HG03442 (cell line): ENCODE measurements around the gene CD52.
"Not testable (repeated sequence)": the region's sequence is repeated elsewhere in the genome, so short reads cannot be mapped to it uniquely, and the experiment has no call there.

ENCODE experiments used
- ATAC-seq: cut with Tn5 transposase; IDR thresholded peaks from one replicate; pipeline ENCODE4 v1.9.1; 2021; ENCODE audit warnings: mild to moderate bottlenecking, moderate library complexity; ENCODE audit not compliant: unreplicated experiment

CD52 gene

DNA sequence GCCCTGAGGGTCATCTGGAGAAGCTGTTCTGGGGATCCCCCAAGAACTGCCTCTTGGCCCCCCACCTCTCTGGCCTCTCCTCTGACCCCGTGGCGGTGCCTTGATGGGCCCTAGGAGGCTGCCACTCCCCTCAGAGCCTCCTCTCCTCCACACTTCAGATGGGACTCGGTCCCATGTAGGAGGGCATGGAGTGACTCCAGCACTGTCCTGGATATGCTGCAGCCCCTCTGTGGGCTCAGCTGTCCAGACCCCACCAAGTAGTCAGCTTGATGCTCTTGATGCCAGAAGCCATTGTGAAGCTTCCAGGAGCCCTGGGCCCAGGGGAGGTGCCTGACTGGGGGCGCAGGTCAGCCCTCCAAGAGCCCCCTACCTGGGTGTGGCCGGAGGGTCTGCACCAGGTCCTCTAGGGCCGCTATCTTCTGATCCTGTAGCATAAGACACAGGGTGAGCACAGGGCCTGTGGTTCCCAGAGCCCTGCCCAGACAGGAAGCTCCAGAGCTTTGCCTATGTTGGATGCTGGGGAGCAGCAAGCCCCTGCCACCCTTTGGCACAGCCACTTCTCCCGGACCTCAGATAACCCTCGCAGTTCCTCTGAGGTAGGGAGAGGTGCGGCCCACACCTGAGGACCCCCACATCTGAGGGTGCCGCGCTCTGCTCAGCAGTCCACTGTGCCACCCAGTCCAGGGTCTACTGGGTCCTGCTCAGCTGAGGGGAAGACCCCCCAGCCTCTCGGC lies 20.5 kb upstream of the CD52 start:
- ATAC-seq = no peak

DNA sequence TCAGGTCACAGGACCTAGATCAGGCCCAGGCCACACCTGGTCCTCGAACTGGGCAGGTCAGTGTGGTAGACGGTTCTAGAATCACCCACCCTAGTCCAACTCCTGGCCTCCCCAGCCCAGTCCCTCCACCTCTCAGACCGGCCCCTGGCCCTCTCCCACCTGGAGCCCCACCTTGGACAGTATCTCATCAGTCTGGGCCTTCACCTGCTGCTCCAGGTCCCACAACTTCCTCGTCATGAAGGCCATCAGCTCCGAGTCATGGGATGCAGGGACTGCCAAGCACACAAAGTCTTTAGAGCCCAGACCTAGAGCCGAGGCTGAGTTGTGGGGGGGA lies 20.0 kb upstream of the CD52 start:
- ATAC-seq = no peak

DNA sequence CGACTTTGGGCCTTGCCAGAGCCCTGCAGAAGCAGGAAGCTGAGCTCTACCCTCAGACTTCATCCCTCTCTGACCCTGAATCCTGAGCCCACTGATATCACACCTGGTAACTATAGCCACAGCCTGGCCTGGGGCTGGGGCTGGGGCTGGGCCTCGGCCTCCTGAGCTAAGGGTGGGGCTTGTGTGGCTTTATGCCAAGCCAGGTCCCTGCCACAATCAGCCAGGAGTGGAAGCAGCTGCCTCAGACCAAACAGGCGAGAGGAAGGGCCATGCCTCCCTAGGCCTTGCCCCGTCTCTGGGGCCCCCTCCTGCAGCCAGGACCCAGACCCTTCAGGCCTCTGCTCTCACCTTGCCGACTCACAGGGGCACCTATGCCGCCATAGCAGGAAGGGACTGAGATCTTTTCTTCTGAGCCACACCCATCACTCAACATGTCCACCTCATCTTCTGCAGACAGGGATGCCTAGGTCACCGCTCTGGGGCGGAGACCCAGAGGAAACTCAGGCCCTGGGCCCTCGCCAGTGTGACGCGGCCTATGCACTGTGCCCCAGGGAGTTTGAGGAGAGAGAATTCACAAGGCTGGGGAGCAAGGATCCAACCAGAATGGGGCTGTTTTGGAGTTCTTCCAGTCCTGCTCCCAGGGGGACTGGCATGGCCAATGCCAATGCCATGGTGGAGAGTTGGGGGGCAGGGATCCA lies 17.0 kb upstream of the CD52 start:
- ATAC-seq = no peak

DNA sequence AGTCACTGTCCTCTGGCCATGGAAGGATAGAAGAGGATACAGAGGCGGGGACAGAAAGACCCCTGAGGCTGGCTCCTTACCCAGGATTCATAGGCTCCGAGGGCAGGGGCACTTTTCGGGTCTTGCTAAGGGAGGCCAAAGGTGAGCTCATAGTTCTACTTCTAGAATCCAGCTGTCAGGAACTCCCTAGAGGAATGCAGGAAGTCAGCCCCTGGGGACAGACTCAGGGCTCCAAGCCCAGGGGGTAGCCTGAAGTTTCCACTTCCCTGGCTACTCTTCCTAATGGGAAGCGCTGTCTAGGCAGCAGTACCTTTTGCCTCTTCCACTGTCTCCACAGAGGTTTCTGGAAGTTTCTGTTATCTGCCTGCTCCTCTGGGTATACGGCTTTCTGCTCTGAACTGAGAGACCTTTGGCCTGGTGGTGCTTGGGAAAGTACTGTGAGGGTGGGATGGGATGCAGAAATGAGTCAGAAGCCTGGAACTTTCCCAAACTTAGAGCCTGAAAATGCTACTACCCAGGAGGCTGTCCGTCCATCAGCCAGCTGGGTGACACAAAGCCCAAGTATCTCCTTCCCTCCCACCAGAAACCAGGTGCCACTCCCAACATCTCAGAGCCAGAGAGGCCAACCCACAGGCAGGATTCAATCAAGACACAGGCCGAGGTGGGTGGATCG lies 14.9 kb upstream of the CD52 start:
- ATAC-seq = no peak

DNA sequence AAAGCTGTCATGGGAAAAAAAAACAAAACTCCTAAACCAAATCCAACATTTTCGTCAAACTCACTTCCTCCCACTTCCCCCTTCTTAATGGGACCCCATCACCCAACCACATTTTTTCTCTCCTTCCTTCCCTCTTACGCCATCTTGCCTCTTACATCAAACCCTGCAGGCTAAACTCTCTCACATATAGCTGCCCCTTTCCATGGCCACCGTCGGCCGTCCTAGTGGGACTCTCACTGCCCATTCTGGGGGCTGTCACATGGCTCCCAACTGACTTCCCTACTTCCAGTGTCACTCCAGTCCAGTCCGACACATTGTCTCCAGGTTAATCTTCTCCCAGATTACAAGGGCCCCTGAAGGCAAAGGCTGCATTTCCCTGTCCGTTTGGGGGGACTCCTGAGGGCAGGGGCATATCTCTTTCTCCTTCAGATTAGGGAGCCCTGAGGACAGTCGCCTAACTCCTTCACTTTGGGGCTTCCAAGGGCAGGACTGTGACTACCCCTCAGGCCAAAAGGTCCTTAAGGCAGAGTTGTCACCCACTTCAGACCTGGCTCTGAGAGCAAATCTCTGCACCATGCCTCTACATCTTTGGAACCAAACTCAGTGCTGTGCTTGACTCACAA lies 12.0 kb upstream of the CD52 start:
- peak; percentile 7 for ATAC-seq

DNA sequence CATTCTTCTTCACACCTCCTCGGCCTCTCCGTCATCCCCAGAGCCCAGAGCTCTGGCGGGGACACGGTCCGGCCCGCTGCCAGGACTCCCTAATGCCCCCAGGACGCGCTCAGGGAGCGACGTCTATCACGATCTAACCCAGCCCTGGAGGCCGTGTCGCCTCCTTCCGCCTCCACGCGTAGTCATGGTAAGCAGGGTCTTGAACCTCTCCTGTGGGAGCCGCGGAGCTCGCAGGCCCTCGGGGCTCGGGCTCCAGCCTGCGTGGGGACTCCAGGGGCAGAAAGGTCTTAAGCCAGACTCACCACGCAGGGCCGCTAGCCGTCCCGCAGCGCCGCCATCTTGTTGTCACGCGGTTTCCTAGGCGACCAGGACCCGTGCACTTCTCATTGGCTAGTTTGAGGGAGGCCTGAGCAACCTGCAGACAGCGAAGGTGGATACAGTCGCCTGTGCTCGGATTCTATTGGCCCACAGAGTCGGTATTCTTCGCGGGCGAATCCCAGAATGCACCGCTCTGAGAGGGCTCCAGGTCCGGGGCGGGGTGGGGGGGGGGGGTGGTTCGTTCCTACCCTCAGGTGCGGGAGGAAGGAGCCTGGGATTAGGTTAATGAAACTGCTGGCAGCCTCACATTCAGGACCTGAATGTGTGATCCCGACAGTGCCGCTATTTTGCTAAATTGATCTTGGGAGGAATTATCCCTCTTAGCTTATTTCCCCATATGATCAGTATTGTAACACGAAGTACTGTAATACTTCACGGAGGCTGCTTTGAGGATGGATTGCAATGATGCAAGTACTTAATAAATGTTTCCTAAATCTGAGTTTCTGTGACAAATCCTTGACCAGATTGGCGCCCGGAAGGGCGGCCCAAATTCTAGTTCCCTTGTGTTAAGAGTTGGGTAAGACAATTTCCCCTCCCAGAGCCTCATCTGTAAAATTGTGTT lies 11.2 kb upstream of the CD52 start, which contains the start of gene UBXN11:
TSS of gene UBXN11 (minus strand) at position 347 of the 940 bp plus-strand sequence. CDS start 3,753 bp downstream, outside the sequence.
- ATAC-seq = peak; percentile 97

DNA sequence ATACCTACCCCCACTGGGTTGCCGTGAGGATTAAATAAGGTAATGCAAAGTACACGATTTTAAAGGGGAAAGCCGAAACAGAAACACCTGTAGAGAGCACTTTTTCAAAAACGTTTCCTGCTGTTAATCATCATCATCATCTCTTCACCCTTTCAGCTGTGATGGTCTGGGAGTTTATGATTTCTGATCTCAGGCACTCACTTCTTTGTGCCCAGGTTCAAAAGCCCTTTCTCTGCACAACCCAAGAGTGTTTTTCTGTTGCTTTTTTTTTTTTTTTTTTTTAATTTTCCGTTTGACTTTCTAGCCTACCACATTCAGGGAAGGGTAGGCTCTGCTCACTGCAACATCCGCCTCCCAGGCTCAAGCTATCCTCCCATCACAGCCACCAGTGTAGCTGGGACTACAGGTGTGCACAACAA lies 10.4 kb upstream of the CD52 start:
- no peak for ATAC-seq

DNA sequence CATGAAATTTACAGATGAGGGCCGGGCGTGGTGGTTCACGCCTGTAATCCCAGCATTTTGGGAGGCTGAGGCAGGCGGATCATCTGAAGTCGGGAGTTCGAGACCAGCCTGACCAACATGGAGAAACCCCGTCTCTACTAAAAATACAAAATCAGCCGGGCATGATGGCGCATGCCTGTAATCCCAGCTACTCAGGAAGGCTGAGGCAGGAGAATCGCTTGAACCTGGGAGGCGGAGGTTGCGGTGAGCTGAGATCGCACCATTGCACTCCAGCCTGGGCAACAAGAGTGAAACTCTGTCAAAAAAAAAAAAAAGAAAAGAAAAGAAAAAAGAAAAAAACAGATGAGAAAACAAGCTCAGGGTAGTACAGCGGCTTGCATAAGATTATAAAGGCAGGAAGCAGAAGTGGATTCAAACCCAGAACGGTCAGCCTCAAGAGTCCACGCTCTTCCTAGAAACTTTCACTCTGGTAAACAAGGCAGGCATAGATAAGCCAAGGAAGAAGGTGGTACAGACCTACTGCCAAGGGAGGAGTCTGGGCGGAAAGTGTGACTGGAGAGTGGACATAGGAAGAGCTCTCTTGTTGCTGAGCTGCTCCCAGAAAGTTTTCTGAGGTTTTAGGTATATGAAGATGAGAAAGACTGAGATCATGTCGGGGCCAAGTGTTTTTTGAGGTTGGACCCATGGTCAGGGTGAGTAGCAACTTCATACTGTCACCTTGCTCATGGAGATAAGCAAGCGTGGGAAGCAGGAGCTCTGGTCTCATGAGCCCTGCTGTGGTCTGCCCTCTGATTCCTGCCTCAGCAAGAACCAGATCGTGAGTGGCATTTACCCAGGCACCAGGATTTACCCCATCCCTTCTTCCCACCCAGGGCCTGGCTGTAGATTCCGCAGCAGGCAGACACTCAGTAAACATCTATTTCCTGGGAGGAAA lies 9.5 kb upstream of the CD52 start:
- not testable (repeated sequence) for ATAC-seq

DNA sequence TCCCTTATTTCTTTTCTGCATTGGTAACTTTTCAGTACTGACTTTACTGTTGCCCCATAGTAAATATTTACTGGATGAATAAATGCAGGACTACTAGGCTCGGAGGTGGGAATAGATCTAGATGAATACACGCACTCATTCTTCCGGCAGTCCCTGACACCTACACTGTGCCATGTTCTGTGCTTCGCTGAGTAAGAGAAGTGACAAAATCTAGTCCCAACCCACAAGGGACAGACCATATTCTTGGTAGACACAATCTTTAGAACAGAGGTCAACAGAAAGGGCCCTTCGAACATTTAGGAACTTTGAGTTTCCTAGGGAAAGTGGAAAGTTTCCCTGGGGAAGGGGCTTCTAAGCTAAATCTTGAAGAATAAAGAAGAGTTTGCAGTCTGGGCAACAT lies 3.3 kb upstream of the CD52 start:
- no peak for ATAC-seq

DNA sequence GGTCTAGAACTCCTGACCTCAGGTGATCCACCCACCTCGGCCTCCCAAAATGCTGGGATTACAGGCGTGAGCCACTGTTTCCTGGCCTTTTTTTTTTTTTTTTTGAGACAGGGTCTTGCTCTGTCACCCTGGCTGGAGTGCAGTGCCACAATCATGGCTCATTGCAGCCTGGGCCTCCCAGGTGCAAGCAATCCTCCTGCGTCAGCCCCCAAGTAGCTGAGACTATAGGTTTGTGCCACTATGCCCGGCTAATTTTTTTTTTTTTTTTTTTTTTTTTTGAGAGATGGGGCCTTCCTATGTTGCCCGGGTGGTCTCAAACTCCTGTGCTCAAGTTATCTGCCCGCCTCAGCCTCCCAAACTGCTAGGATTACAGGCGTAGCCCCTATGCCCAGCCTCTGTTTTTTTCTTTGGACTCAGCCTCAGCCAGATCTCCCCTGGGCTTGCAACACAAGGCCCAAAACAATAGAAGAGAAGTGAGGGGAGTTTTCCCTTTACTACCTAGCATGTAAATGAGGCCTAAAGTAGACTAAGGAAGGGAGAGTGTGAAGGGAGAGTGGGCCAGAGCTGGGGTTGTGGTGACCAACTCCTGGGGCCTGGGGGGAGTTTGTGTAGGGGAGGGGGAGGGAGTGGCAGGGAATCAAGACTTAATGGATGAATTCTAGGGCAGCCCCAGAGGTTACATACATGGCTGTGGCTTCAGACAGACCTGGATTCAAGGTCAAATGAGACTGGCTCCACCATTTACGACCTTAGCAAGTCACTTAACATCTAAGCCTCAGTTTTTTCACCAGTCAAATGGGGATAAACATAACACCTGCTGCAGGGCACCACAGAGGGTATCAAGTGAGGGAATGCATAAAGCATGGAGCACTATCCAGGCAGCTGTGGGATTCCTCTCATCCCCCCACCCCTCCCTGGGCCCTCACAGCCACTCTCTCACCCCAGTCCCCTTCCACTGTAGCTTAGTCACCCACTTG lies 1.6 kb upstream of the CD52 start:
- no peak for ATAC-seq

DNA sequence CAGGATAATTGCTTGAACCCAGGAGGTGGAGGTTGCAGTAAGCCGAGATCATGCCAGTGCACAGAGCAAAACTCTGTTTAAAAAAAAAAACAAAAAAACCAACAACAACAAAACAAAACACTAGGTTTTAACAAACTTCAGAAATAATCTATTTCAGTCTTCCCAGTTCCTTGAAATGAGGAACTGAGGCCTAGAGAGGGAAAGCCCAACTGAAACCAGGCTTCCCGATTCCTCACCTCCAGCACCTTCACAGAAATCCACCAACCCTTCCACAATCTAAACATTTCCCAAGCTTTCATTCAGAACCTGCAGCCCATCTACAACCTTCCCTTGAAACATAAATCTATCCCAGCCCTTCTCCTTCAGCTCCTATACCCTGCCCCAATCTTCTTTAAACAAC lies 612 bp upstream of the CD52 start:
- no peak for ATAC-seq

DNA sequence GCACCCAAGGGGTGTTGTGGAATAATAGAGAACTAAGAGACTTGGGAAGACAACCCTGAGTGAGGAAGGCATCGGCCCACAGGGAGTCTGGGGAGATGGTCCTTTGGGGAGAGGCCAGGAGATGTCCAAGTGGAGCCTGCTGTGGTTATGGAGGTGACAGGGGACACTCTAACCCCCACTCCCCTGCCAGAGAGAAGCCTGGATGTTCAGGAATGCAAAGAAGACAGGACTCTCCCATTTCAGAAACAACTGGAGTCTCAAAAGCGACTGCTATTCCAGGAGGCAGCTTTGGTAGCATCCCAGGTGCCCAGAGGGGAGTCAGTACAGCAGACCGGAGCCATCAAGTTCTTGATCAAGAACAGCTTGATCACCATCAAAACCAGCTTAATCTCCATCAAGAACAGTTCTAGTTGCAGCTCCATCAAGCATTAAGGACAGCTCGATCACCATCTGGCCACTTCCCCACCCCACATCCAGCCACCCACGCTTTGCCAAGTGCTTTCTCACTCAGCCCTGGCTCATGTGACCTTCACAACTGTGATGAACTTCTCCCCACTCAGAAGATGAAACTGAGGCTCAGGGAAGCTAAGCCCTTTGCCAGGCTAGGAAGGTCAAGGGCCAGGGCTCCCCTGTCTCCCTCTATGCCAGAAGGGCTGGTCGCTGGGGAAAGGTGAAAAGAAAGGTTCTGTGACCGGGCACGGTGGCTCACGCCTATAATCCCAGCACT lies 743 bp downstream of the CD52 start:
- no peak for ATAC-seq

DNA sequence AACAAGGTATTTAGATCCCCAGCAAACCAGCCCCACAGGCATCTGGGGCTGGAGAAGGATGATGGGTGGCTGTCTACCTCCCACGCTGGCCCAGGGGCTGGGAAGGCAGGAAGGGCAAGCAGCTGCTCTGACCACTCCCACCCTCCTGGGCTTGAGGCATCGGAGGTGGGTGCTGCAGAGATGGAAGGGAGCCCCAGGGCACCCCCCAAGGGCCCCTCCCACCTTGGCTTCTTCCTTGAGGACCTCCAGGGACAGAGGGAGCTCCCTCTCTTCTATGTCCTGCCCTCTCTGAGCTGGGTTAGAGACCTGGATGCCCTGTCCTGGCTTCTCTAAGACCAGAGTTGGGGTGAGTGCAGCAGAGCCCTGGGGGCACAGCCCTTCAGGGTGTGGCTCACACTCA lies 3.1 kb downstream of the CD52 start:
- no peak for ATAC-seq

DNA sequence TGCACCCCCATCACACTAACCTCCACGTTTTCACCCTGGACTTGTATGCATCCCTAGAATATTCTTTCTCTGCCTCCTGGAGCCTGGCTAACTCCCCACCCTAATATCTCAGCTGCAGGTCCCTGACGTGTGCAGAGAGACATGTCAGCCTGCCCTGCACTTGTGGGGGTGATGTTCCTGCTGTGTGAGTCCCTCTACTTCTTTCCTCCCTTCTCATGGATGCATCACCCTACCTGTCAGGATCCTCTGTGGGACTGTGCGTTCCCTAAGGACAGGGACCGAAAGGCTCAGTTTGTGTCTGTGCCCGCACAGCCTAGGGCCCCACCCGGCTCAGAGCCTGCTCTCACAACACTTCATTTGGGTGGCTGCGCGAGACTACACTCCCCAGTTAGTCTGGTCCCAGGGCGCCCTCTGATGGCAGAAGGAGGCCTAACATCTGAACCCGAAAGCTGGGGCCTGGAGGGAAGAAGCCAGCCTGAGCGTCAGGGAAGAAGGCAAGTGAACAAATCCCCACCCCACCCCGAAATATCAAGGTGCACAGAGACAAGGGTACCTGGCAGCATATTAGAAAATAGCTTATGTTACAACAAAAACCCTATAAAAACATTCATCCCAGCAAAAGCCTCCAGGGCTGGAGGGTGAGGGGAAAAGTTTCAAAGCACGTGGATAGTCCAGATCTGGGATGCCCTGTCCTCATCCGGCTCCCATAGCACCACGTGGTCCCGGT lies 3.7 kb downstream of the CD52 start:
- ATAC-seq = peak; percentile 31

DNA sequence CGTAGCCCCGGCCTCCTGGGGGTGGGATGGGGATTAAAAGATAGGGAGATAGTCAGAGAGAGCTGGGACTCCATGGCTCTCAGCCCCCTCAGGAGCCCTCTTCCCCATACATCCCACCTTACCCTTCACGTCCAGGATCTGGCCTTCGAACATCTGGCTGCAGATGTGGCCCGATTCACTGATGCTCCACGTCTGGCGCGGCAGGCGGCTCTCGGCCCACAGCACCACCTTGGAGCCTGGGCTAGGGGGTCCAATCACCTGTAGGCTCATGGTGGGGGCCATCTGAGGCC lies 4.2 kb downstream of the CD52 start:
- ATAC-seq = no peak

DNA sequence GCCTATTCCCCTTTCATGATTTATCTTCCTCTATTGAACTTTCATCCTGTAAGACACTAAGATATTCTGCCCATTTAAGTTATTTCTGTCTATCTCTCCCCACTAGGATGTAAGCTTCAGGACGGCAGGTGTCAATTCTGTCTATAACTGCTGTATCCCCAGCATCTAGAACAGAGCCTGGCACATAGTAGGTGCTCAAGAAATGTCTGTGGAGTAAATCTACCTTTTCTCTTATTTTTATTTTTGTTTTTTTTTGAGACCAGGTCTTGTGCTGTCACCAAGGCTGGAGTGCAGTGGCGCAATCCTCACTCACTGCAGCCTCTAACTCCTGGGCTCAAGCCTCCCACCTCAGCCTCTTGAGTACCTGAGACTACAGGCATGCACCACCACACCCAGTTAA lies 5.6 kb downstream of the CD52 start:
- no peak for ATAC-seq

DNA sequence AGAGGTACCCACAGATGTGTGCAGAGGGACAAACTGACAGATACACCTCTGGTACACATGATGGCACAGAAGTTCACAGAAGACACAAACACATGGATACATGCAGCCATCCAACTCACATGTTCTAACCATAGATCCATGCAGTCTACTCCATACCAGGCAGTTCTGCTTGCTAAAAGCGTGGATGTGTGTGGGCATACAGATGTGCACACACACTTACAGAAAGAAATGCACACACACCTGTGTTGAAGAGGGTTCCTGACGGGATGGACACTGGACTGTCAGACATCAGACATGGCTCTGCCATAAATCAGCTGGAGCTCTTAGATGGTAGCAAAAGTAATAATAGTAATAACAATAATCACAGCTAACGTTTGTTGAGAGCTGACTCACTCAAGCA lies 6.8 kb downstream of the CD52 start:
- no peak for ATAC-seq
